HL-60 (cell line): ENCODE measurements around the gene MAP7.

Experiments used
- CTCF ChIP-seq: IDR thresholded peaks from one replicate; pipeline ENCODE4 v1.5.1; 2011; ENCODE audit warnings: low read length, control low read depth, inconsistent platforms; ENCODE audit not compliant: insufficient read depth
- GABPA ChIP-seq: IDR thresholded peaks from 2 replicates; pipeline ENCODE4 v1.6.1; 2012; ENCODE audit warnings: low read depth
- POLR2AphosphoS5 ChIP-seq: IDR thresholded peaks from 2 replicates; pipeline ENCODE4 v1.6.1; 2012; ENCODE audit warnings: low read depth
- REST ChIP-seq: IDR thresholded peaks from 2 replicates; pipeline ENCODE4 v1.6.1; 2012; ENCODE audit warnings: low read depth; ENCODE audit not compliant: insufficient replicate concordance
- SPI1 ChIP-seq: IDR thresholded peaks from 2 replicates; pipeline ENCODE4 v1.6.1; 2012; ENCODE audit warnings: low read depth, mild to moderate bottlenecking, borderline replicate concordance

GRCh38 chr6:136544326-136544725, 5.9 kb downstream of the MAP7 start:
- TF ChIP-seq POLR2AphosphoS5 (no peak), CTCF (no peak), GABPA (no peak), REST (no peak), SPI1 (no peak)
